Measurements from ENCODE around the gene SFMBT2. TPM values are rescaled to one million over a fixed set of nuclear protein-coding genes. Genes with fewer than 3 reads are reported as not detected.
"Not testable (repeated sequence)": the region's sequence is repeated elsewhere in the genome, so short reads cannot be mapped to it uniquely, and the experiment has no call there.

SFMBT2 gene
- total RNA-seq, 4 donors from 2014 or later: 1.2 to 5.5 (median 3.2) TPM

GRCh38 chr10:7401156-7401555, 9.7 kb downstream of the SFMBT2 start:
- TF ChIP-seq EP300 (IDR thresholded peaks at IDR 0.05): no peak
- no peak for TF ChIP-seq POLR2AphosphoS5 (IDR thresholded peaks at IDR 0.05)
- TF ChIP-seq POLR2A (IDR thresholded peaks at IDR 0.05): no peak
- no peak for TF ChIP-seq CTCF (IDR thresholded peaks at IDR 0.05)
- Histone ChIP-seq H3K9me3 (no peaks in the 10 kb centered on the region), H3K4me3 (no peak overlapping the region), H3K36me3 (no peaks in the 10 kb centered on the region), H3K27ac (no peak overlapping the region), H3K27me3 (peaks cover 3% of the 10 kb centered on the region), H3K4me1 (no peaks in the 10 kb centered on the region)
- 93% methylated on average over 6 of the region's 6 CpGs for whole genome bisulfite sequencing
- DNase-seq (ENCODE audit: low spot score in 2 of 2): no peak

- no peak for DNase-seq (ENCODE audit: low spot score in 2 of 2)
- Histone ChIP-seq H3K36me3 (no peaks in the 10 kb centered on the region), H3K4me1 (no peaks in the 10 kb centered on the region), H3K27me3 (peaks cover 3% of the 10 kb centered on the region), H3K9me3 (no peaks in the 10 kb centered on the region), H3K4me3 (no peak overlapping the region), H3K27ac (no peak overlapping the region)
- WGBS: 84% methylated on average over 10 of the region's 10 CpGs
- TF ChIP-seq EP300 (IDR thresholded peaks at IDR 0.05) (no peak), POLR2AphosphoS5 (IDR thresholded peaks at IDR 0.05) (no peak), CTCF (IDR thresholded peaks at IDR 0.05) (no peak), POLR2A (IDR thresholded peaks at IDR 0.05) (no peak)
These were observed 10.6 kb downstream of the SFMBT2 start for GRCh38 chr10:7400068-7400715.

- Histone ChIP-seq H3K27ac (no peak overlapping the region), H3K36me3 (no peaks in the 10 kb centered on the region), H3K4me3 (no peak overlapping the region), H3K27me3 (peaks cover 3% of the 10 kb centered on the region), H3K9me3 (no peaks in the 10 kb centered on the region), H3K4me1 (no peaks in the 10 kb centered on the region)
- no peak for DNase-seq (ENCODE audit: low spot score in 2 of 2)
- no peak for TF ChIP-seq EP300 (IDR thresholded peaks at IDR 0.05)
- TF ChIP-seq POLR2A (IDR thresholded peaks at IDR 0.05): no peak
- no peak for TF ChIP-seq POLR2AphosphoS5 (IDR thresholded peaks at IDR 0.05)
- no peak for TF ChIP-seq CTCF (IDR thresholded peaks at IDR 0.05)
- 98% methylated on average over 3 of the region's 3 CpGs for WGBS
These were observed 11.3 kb downstream of the SFMBT2 start for GRCh38 chr10:7399533-7399932.

- Histone ChIP-seq H3K36me3 (no peaks in the 10 kb centered on the region), H3K27me3 (peaks cover 3% of the 10 kb centered on the region), H3K4me1 (no peaks in the 10 kb centered on the region), H3K9me3 (no peaks in the 10 kb centered on the region), H3K27ac (no peak overlapping the region), H3K4me3 (no peak overlapping the region)
- no peak for DNase-seq (ENCODE audit: low spot score in 2 of 2)
- no peak for TF ChIP-seq EP300 (IDR thresholded peaks at IDR 0.05)
- TF ChIP-seq POLR2A (IDR thresholded peaks at IDR 0.05): no peak
- TF ChIP-seq POLR2AphosphoS5 (IDR thresholded peaks at IDR 0.05): no peak
- TF ChIP-seq CTCF (IDR thresholded peaks at IDR 0.05): no peak
- 80% methylated on average over 17 of the region's 17 CpGs for WGBS
These were observed 13.5 kb downstream of the SFMBT2 start for GRCh38 chr10:7397049-7398035.

GRCh38 chr10:7392301-7392700, 18.5 kb downstream of the SFMBT2 start:
- not testable (repeated sequence) for H3K36me3 ChIP-seq; H3K27me3 ChIP-seq; H3K4me1 ChIP-seq; H3K9me3 ChIP-seq; H3K4me3 ChIP-seq; H3K27ac ChIP-seq; DNase-seq (ENCODE audit: low spot score in 2 of 2)
- WGBS: 88% methylated on average over 5 of the region's 5 CpGs

Data from suprapubic skin (tissue), 4 donors.